Limb (tissue), 2 donors: ENCODE data around the gene ZBTB20.

Source experiments
- DNase-seq, 2 donors: peaks; one replicate each; pipeline ENCODE4 v3.0.0-alpha.2; 2016; ENCODE audit errors: extremely low spot score in 2 of 2

ZBTB20 gene

DNA sequence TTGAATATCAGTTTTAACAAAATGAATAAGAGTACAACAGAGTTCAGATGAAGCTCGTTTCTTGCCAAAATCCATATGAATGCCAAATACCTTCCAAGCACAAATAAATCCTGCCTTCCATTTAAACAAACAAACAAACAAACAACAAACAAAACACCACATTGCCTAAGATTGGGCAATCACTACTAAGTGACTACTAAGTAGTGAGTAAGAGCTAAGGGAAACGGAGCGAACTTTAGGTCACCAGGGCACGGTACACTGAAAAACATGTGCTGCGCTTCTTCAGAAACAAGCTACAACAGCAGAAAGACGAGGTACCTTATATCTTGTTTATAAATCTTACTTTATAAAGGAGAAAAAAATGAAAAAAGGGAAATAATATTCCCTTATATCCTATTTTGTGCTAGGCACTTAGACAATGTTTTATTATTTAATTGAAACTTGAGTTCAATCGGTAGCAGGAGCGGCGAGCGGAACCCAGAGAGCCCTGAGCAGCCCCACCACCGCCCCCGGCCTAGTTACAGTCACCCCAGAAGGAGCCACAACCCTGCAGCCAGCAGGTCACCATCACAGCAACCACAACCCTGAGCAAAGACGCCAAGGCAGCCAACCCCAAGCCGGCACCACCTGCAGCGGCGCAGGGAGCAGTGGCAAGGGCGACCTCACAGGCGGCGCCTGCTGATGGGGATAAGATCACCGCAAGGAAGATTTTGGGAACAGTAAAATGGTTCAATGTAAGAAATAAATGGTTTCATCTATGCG is 216.9 kb downstream of the ZBTB20 start:
- DNase-seq = no peak

DNA sequence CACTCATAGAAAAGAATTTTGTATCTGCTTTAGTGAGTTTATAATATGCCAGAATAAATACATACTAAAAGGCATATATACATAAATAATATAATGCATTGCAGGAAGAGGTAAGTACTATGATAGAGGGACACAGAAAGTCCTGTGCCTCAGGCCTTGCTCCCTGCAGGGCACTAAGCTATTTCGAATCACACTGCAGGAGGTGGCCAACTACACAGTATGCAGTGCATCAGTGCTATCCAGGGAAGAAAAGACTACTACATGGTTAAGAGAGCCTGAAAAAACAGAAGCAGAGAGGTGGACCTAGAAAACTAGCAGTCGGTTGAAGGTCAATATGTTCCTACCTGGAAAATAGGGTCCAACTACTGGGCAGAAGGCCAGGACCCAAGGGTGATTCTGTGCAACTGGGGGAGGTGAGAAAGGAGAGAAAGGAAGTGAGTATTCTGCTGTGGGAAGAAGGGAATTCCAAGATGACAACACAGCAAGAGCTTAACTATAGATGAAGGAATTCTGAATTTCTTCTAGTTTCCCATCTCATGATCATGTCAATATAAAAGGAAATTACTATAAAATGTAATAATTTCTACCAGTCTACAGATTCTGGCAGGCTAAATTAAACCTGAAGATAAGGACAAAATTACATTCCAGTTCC is 218.0 kb downstream of the ZBTB20 start:
- DNase-seq = no peak

DNA sequence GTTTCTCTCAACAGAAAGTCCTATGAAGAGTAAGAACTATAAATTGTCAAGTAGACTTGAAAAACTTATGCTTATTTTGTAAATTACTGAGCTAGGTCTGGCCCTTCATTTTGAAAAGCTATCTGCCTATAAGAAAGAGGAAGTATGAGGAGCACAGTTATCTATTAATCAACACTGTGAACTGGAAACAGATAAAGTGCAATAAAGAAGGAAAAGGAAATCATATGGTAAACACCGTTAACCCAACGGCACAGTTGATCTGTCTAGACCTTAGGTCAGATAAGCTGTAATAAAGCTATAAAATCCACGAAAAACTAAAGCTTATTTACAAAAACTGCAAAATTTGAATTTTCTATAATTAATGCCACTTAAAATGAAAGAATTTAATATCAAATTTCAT is 242.5 kb downstream of the ZBTB20 start:
- DNase-seq = no peak

DNA sequence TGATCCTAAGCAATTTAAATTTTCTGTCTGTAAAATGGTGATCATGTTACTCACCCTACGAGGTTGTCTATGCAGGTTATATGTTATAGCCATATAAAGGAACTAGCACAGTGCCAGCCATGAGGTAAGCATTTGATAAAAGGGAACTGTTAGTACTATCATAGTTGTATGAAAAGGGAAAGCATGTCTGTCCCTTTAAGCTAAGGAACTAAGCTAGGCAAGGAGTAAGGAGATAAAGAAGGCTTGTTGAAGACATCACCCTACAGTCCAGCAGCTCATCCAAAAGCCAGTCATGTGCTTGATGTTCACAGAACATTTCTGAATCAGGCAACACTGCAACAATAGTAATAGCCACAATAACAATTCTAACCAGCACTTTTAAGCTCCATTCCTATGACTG is 243.9 kb downstream of the ZBTB20 start:
- no peak for DNase-seq

DNA sequence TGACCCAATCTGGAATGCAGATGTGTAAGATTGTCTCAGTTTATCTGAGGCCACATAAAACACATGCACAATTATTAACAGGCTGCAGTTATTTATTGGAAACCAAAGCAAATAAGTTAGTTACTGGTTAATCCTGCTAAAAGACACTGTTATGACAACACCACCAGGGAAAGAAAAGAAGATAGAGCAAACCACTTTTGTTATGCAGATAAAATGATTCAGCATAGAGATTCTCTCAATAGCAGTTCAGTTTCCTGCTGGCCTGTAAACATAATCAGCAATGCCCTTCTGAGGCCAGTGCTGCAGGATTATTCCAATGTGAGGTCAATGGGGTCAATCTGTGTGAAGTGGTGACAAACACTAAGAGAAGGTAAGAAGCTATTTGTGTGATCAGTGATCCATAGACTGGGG is 244.4 kb downstream of the ZBTB20 start:
- no peak for DNase-seq

DNA sequence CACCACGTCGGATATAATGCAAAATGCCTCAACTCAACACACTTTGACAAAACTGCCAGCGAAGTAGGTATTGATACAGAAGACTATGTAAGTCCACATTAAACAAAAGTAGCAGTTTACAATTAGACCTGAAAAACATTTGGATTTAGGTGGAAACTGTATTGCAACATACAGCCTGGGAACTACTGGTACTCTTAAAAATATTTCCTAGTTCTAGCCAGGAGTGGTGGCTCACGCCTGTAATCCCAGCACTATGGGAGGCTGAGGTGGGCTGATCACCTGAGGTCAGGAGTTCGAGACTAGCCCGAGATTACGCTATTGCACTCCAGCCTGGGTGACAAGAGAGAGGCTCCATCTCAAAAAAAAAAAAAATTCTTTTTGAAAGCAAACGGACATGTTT is 246.2 kb downstream of the ZBTB20 start:
- DNase-seq = no peak

DNA sequence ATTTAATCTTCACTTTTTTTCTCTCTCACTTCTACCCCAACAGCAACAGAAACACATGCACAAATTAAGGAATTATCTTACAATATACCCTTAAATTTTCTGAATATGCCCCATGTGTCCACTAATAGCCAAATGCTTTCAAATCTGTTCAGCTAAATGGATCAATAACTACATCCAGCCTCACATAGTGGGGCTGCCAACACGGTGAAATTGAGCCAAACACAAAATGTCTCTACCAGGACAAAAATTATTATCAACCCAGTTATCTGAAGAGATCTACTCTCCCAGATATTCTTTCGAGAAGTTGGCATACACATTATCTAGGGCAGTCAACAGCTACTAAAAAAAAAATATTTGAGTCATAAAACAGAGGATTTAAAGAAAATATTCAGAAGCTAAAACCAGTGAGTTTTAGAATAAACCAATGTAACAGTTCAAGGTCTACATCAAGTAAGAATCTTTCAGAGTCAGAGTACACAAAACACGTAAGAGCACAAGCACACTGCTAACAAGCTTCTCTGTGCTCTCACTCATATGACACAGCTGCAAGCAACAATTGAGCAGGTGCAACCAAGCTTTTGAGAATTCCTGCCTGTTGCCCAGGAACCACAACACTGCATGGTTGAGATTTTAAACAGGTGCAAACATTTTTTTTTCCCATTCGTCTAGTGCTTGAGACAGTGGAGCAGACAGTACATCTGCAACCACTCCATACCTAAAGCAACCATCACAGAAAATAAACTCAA is 247.7 kb downstream of the ZBTB20 start:
- DNase-seq = peak; percentile 35 to 78

DNA sequence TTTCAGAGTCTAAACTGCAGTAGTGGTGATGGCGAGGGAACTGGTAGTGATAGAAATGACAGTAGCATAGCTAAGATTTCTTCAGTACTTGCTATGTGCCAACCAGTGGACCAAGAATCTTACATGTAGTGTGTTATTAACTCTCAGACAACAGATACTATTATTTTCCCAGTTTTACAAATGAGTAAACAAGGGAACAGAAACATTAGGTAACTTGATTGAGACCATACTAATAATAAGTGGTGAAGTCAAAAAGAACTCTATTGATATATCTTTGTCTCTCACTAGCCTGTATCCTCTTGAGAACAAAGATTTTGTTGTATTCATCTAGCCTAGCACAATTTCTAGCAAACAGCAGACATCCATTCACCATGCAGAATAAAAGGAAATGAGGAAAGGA is 250.1 kb downstream of the ZBTB20 start:
- DNase-seq = no peak

DNA sequence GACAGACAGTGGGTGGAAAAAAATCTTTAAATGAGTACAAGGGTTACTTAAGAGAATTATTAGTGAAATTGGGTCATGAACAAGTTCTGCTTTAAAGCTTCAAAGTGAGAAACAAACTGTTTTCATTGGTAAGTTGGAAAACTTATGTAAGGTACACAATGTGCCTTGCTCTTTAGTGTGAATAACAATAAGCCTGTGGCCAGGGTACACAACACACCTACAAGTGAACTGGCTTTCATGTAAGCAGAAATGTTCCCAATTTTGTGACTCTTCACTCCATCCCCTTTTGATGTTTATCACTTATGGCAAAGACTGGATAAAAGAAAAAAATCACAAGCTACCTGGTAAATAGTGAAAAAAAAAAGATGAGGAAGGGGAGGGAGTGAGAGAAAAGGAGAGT is 253.7 kb downstream of the ZBTB20 start:
- no peak for DNase-seq

DNA sequence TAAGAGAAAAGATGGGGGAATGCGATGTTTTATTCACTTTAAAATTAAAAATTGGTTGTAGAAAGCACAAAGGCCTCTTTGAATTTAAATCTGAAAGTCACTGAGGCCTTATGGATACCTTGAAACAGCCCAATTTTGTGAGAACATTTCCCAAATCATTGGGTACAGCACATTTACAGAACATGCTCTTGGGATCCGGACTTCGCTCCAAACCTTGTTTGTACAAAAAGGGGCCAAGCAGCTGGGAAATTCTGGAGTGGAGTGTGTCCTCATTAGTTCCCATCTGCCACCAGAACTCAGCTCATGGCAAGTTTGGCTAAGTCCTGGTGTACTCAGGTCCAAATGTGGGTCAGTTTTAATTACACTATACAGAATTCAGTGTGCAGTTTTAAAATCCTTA is 254.2 kb downstream of the ZBTB20 start:
- no peak for DNase-seq

DNA sequence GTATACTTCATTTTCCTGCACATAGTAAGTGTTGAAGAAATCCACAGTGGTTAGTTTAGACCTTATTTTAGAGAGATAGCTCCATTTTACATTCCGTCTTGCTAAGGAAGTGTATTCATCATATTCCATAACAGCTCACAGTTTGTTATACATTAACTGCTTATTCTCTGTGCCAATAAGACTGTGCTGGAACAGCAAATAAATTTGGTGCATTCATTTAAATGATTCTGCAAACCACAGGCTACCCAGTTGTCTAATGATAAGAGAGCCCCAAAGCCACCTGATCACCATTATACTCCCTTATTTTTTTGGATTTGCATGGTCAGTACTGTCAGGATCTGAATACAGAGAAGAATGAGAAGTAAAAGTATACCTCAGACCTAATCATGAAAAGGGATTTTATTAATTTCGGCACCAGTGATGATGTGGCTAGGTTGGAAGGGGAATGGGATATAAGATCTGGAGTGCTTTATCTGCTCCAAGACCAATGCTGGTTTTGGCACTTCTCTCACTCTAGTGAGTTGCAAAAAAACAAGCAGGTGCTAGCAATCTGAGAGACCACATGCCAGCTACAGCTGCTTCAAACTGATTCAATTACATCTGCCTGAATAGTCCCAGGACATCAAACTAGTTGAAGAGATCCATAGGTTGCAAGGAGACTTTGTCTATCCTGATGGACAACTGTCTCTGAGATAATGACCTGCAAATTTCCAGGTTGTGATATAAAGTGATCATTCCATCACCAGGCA is 254.8 kb downstream of the ZBTB20 start:
- DNase-seq = peak in 1 of 2 donors; percentile 41

DNA sequence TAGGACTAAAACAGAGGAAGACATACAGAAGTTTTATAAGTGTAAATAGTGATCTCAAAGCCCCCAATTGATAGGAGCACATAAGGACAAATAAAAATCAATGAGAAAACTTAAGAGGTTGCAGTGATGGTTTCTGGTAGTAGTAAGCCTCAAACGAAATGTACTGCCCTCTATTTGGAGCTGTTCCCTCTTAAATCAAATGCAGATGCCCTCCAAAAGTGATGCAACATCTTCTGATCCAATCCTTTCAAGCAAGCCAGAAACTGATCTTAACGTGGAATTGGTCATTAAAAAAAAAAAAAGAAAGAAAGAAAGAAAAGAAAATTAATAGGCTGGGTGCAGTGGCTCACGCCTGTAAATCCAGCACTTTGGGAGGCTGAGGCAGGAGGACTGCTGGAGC is 259.3 kb downstream of the ZBTB20 start:
- no peak for DNase-seq

DNA sequence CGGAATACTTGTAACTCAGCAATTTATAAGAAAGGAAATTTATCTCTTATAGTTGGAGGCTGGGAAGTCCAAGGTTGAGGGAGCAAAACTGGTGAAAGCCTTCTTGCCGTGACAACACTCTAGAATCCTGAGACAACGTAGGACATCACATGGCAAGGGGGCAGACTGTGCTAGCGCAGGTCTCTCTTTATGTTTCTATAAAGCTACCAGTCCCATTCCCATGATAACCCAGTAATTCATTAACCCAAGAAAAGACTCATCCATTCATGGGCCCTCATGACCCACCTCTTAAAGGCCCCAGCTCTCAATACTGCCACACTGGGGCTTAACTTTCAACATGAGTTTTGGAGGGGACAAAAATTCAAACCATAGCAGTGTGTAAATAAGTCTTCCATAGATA is 260.2 kb downstream of the ZBTB20 start:
- DNase-seq = no peak

DNA sequence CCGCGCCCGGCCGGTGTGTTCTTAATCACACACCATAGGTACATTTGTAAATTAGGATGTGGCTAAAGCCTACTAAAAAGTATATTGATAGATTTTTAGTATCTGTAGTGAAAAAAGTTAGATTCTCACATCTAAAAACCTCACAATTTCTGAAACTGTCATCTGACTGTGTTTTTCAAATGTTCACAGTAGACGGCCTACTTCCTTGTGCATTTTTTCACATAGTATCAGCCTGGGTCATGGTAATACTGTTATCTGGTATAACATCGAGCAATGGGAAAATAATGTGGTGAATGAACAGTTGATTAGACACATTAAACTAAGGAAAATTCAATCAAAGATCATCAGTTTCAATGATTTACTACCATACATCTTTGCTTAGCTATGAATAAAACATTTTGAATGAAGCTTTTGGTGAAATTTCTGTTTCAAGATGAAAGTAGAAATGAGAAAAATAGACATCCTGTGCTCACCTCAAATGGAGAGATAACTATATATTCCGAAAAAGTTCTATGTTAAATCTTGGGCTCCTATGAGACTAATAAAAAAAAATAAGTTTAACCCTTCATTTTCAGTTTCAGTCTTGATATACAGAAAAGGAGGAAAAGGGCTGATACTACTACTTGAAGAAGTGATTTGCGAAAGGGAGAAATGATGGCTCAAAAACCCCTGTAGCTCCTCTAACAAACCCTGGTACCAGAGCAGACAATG is 262.7 kb downstream of the ZBTB20 start:
- DNase-seq = no peak

DNA sequence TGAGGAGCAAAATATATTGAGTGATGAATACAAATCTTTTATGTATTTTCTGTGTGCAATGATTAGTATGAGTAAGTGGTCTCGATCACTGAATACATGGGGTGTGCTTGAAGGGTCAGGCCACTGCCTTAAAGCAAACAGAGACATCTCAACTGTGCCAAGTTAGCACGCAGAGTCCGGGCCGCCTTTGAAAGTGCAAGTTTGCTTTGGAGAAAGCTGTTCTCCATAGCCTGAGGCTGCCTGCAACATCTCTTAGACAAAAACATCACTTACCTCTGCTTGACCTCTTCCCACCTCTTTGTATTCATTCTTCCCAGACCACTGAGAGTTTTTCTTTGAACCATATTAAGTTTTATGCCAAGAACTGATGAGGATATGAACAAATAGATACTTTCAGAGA is 267.0 kb downstream of the ZBTB20 start:
- no peak for DNase-seq

DNA sequence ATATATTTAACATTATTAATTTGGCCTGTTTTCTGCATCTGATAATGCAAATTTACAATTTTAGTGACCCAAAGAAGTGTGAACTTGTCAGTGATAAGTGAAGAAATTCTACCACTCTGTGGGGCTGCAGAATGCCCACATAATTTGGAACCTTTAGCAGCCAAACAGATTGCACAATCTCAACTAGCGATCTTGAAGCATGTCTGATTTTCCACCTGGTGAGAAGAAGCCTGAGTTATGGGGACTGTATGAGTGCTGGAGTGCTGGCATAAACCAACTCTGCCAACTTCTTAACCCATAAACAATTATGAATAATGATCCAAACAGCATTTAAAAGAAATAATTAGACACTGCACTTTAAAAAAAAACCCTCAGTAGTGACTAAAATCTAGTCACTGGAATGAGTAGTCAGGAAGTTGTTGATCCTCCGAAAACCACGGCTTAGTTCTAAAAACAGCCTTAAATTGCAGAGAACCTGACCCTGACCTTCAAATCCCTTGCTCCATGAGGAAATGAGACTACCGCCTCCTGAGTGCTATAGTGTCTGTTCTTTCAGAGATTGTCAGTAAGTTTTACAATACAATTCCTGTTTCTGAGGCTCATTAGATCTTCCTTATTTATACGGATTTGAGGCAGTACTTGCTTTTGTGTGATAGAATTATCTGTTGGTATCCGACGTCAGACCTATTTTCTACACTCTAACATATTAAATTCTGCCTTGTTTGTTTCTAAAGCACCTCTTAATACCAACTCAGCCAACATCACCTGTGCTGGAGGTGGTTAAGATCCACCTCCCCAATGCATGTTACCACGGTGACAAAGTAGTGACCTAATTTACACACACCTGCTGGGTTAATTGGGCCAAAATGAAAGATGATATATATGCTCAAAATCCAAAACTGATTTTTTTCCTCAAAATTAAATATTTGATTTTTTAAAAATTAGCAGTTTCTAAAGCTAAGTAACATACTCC is 267.7 kb downstream of the ZBTB20 start:
- DNase-seq = no peak

DNA sequence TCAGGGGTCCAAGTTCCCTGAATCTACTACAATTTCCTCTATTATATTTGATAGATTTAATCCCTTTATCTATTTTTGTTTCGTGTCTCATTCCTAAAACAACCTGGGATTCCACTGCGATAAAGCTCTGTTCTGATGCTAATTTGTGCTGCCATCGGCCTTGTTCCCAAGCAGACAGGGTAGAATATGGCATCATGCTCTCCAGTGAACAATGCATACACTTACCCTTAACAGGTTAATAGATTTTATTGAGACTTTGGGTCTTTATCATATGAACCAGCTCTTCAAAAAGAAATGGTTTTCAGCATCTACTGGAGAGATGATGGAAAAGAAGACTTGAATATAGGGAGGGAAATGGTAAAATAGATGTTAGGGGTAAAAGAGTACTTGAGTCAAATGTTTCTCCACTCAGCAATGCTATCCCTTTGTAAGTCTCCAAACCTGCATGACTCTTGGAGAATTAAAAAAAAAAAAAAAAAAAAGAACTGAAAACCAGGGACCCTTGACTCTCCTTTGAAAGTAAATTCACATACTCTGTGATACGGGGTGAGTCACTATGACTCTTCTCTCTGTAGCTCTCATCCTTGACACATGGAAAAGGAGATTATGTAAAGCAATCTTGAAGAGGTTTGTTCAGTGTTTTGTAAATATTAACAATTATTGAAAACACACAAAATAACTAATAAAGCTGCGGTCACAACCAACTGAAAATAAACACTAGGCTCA is 268.8 kb downstream of the ZBTB20 start:
- DNase-seq = no peak

DNA sequence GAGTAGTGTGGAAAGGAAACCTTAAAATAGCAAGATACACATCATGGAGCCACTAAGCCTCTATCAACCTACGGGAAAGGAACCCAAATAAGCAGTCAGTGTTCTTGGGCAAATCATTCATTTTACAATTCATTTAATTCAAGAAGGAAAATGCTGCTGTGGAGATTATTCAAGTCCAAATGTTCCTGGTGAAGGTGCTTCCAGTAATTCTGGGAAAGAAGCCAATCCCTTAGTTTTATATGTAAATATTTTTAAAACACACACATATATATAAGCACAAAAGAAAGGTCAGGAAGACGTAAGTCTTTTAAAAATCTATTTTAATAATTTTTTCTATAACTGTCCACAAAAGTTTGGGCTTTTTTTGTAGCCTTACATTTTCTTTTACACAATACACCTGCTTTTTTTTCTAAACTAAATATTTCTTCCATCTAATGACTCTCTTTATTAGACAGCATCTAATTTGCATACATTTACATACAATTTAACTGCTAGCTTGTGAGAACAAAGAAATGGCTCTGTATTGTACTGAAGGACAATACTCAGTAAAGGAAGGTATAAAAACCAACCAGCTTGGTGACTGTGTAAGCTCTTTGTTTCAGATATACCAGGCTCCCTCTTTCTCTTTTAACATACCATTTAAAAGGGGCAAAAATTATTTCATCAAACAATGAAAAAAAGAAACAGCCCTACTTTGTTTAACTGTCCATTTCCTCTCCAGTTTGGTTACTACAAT is 269.5 kb downstream of the ZBTB20 start:
- no peak for DNase-seq

DNA sequence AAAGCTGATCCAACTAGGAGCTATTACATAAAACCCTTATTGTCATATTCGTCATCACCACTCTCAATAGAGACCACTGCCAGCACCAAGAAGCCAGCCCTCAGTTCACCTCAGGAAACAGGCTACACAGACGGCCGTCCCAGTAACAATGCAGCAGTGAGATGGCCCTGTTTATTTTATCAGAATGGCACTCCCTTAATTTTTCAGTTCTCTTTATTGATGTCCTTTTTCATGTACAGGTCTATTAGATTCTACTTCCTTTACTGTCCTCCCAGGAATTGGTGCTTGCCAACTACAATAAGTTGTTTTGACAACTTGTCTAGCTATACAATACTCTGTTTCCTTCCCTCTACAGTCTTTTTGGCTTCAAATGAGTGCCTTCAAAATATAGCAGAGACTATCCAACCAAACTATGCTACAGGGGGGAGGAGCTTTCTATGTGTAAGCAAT is 272.5 kb downstream of the ZBTB20 start:
- no peak for DNase-seq
